ENCODE results near the gene FBXL22.

Gene FBXL22

GRCh38 chr15:63600616-63601025, 3.4 kb downstream of the FBXL22 start:
- Mint-ChIP-seq H3K27me3 (no peaks in the 10 kb centered on the region), H3K4me3 (peak overlapping the region; percentile 87), H3K9me3 (no peaks in the 10 kb centered on the region), H3K27ac (peak overlapping the region; percentile 88), H3K4me1 (ENCODE audit: low read depth) (peaks cover 56% of the 10 kb centered on the region), H3K36me3 (ENCODE audit: low read depth) (no peaks in the 10 kb centered on the region)

- Mint-ChIP-seq H3K27me3 (no peaks in the 10 kb centered on the region), H3K27ac (peak overlapping the region; percentile 88), H3K4me1 (ENCODE audit: low read depth) (peaks cover 56% of the 10 kb centered on the region), H3K9me3 (no peaks in the 10 kb centered on the region), H3K4me3 (peak overlapping the region; percentile 87), H3K36me3 (ENCODE audit: low read depth) (no peaks in the 10 kb centered on the region)
These were observed 4.0 kb downstream of the FBXL22 start for GRCh38 chr15:63601026-63601703.

GRCh38 chr15:63601704-63602185, 4.6 kb downstream of the FBXL22 start:
- H3K36me3 Mint-ChIP-seq (ENCODE audit: low read depth): no peaks in the 10 kb centered on the region
- peak overlapping the region; percentile 88 for H3K27ac Mint-ChIP-seq
- peaks cover 56% of the 10 kb centered on the region for H3K4me1 Mint-ChIP-seq (ENCODE audit: low read depth)

GRCh38 chr15:63602595-63602994, 5.4 kb downstream of the FBXL22 start:
- H3K27ac Mint-ChIP-seq: no peak overlapping the region

More at GRCh38 chr15:63601704-63602185, 4.6 kb downstream of the FBXL22 start:
- peak overlapping the region; percentile 87 for H3K4me3 Mint-ChIP-seq
- no peaks in the 10 kb centered on the region for H3K9me3 Mint-ChIP-seq
- H3K27me3 Mint-ChIP-seq: no peaks in the 10 kb centered on the region

GRCh38 chr15:63603516-63603915, 6.3 kb downstream of the FBXL22 start:
- H3K27ac Mint-ChIP-seq: no peak overlapping the region

More at GRCh38 chr15:63602595-63602994, 5.4 kb downstream of the FBXL22 start:
- Mint-ChIP-seq H3K27me3 (no peaks in the 10 kb centered on the region), H3K4me1 (ENCODE audit: low read depth) (peaks cover 49% of the 10 kb centered on the region), H3K4me3 (peak overlapping the region; percentile 4), H3K36me3 (ENCODE audit: low read depth) (no peaks in the 10 kb centered on the region), H3K9me3 (no peaks in the 10 kb centered on the region)

GRCh38 chr15:63604281-63604680, 7.1 kb downstream of the FBXL22 start:
- Mint-ChIP-seq H3K27ac (no peak overlapping the region), H3K9me3 (no peaks in the 10 kb centered on the region), H3K4me3 (no peak overlapping the region), H3K4me1 (ENCODE audit: low read depth) (peaks cover 38% of the 10 kb centered on the region), H3K36me3 (ENCODE audit: low read depth) (no peaks in the 10 kb centered on the region), H3K27me3 (no peaks in the 10 kb centered on the region)

More at GRCh38 chr15:63603516-63603915, 6.3 kb downstream of the FBXL22 start:
- H3K4me1 Mint-ChIP-seq (ENCODE audit: low read depth): peaks cover 46% of the 10 kb centered on the region
- H3K36me3 Mint-ChIP-seq (ENCODE audit: low read depth): no peaks in the 10 kb centered on the region
- no peaks in the 10 kb centered on the region for H3K27me3 Mint-ChIP-seq
- no peaks in the 10 kb centered on the region for H3K9me3 Mint-ChIP-seq
- H3K4me3 Mint-ChIP-seq: no peak overlapping the region

GRCh38 chr15:63605036-63605435, 7.8 kb downstream of the FBXL22 start:
- Mint-ChIP-seq H3K27ac (peak overlapping the region; percentile 24), H3K4me3 (no peak overlapping the region), H3K4me1 (ENCODE audit: low read depth) (peaks cover 41% of the 10 kb centered on the region), H3K27me3 (no peaks in the 10 kb centered on the region), H3K9me3 (no peaks in the 10 kb centered on the region), H3K36me3 (ENCODE audit: low read depth) (peaks cover 1% of the 10 kb centered on the region)

GRCh38 chr15:63605816-63606215, 8.6 kb downstream of the FBXL22 start:
- peak overlapping the region; percentile 90 for H3K27ac Mint-ChIP-seq
- H3K9me3 Mint-ChIP-seq: no peaks in the 10 kb centered on the region
- H3K4me1 Mint-ChIP-seq (ENCODE audit: low read depth): peaks cover 48% of the 10 kb centered on the region
- H3K36me3 Mint-ChIP-seq (ENCODE audit: low read depth): peaks cover 7% of the 10 kb centered on the region
- H3K27me3 Mint-ChIP-seq: no peaks in the 10 kb centered on the region
- peak overlapping the region; percentile 5 for H3K4me3 Mint-ChIP-seq

GRCh38 chr15:63606308-63606707, 9.1 kb downstream of the FBXL22 start:
- no peak overlapping the region for H3K4me3 Mint-ChIP-seq
- H3K27me3 Mint-ChIP-seq: no peaks in the 10 kb centered on the region
- H3K4me1 Mint-ChIP-seq (ENCODE audit: low read depth): peaks cover 53% of the 10 kb centered on the region
- peak overlapping the region; percentile 90 for H3K27ac Mint-ChIP-seq
- peaks cover 11% of the 10 kb centered on the region for H3K36me3 Mint-ChIP-seq (ENCODE audit: low read depth)
- no peaks in the 10 kb centered on the region for H3K9me3 Mint-ChIP-seq

- Mint-ChIP-seq H3K27ac (no peak overlapping the region), H3K4me3 (no peak overlapping the region), H3K36me3 (ENCODE audit: low read depth) (peaks cover 31% of the 10 kb centered on the region), H3K27me3 (no peaks in the 10 kb centered on the region), H3K9me3 (no peaks in the 10 kb centered on the region), H3K4me1 (ENCODE audit: low read depth) (peaks cover 41% of the 10 kb centered on the region)
These were observed 11.8 kb downstream of the FBXL22 start for GRCh38 chr15:63608989-63609388.

- Mint-ChIP-seq H3K9me3 (no peaks in the 10 kb centered on the region), H3K27me3 (no peaks in the 10 kb centered on the region), H3K27ac (no peak overlapping the region), H3K36me3 (ENCODE audit: low read depth) (peaks cover 31% of the 10 kb centered on the region), H3K4me1 (ENCODE audit: low read depth) (peaks cover 41% of the 10 kb centered on the region), H3K4me3 (no peak overlapping the region)
These were observed 12.3 kb downstream of the FBXL22 start for GRCh38 chr15:63609448-63609847.

- Mint-ChIP-seq H3K27me3 (no peaks in the 10 kb centered on the region), H3K9me3 (no peaks in the 10 kb centered on the region), H3K36me3 (ENCODE audit: low read depth) (peaks cover 37% of the 10 kb centered on the region), H3K27ac (peak overlapping the region; percentile 80), H3K4me1 (ENCODE audit: low read depth) (peaks cover 38% of the 10 kb centered on the region), H3K4me3 (no peak overlapping the region)
These were observed 13.1 kb downstream of the FBXL22 start for GRCh38 chr15:63610209-63610841.

GRCh38 chr15:63611177-63611576, 14.0 kb downstream of the FBXL22 start:
- H3K9me3 Mint-ChIP-seq: no peaks in the 10 kb centered on the region
- H3K36me3 Mint-ChIP-seq (ENCODE audit: low read depth): peaks cover 44% of the 10 kb centered on the region
- H3K4me3 Mint-ChIP-seq: no peak overlapping the region
- no peaks in the 10 kb centered on the region for H3K27me3 Mint-ChIP-seq
- H3K27ac Mint-ChIP-seq: peak overlapping the region; percentile 80
- H3K4me1 Mint-ChIP-seq (ENCODE audit: low read depth): peaks cover 29% of the 10 kb centered on the region

GRCh38 chr15:63612300-63612699, 15.1 kb downstream of the FBXL22 start:
- Mint-ChIP-seq H3K9me3 (no peaks in the 10 kb centered on the region), H3K27ac (no peak overlapping the region), H3K4me1 (ENCODE audit: low read depth) (peaks cover 24% of the 10 kb centered on the region), H3K4me3 (no peak overlapping the region), H3K27me3 (no peaks in the 10 kb centered on the region), H3K36me3 (ENCODE audit: low read depth) (peaks cover 48% of the 10 kb centered on the region)

- Mint-ChIP-seq H3K9me3 (no peaks in the 10 kb centered on the region), H3K4me3 (no peak overlapping the region), H3K27ac (peak overlapping the region; percentile 13), H3K36me3 (ENCODE audit: low read depth) (peaks cover 51% of the 10 kb centered on the region), H3K27me3 (no peaks in the 10 kb centered on the region), H3K4me1 (ENCODE audit: low read depth) (peaks cover 8% of the 10 kb centered on the region)
These were observed 18.7 kb downstream of the FBXL22 start for GRCh38 chr15:63615935-63616334.
